ENCODE measurements around the gene AGO3. TPM values are rescaled to one million over a fixed set of nuclear protein-coding genes. Genes with fewer than 3 reads are reported as not detected.

The AGO3 gene
- total and polyA plus RNA-seq, 2 of the 13 experiments (the other 11 are each of a cell fraction or from before 2014, with no cell fraction given): 21.2 to 27.1 TPM

DNA sequence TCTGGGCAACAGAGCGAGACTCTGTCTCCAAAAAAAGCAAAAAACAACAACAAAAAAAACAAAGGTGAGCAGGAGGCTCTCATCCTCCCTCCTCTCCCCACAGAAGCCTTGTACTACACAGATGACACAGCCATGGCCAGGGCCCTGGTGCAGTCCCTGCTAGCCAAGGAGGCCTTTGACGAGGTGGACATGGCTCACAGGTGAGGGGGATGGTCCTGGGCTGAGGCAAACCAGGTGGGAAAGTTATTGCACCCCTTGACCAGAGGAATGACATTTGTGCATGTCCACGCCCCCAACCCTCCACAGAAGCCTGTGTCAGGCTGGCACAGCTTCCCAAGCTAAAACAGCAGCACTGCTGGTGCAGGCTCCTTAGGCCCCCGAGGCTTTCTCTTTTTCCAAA, 160.2 kb downstream of the AGO3 start:
- POLR2A ChIA-PET: no interaction called here
- Histone ChIP-seq H4K20me1 (ENCODE audit: insufficient read depth, low read length) (0 out of 2 replicates have a peak, but pooled peaks cover 3% of the 10 kb centered on the region), H2AFZ (ENCODE audit: low read length) (no peak overlapping the region), H3K36me3 (replicated peaks in 1 of 2; ENCODE audit: control insufficient read depth in 1 of 2, insufficient read depth in 2 of 2, low read length in 2 of 2) (peaks cover 35 to 50% of the 10 kb centered on the region in 2 experiments), H3K4me1 (ENCODE audit: insufficient read depth, low read length) (peaks cover 23% of the 10 kb centered on the region), H3K4me2 (ENCODE audit: low read depth, low read length) (0 out of 2 replicates have a peak overlapping the region, but pooled peaks have one; percentile 1), H3K9me3 (ENCODE audit: low read length) (no peaks in the 10 kb centered on the region), H3K27ac (ENCODE audit: extremely low read length, insufficient read depth, low read length) (no peak overlapping the region), H3K9ac (ENCODE audit: insufficient read depth, low read depth, low read length) (no peak overlapping the region), H3K79me2 (ENCODE audit: insufficient read depth, low read length) (peaks cover 21% of the 10 kb centered on the region), H3K27me3 (ENCODE audit: control insufficient read depth in 1 of 2, insufficient read depth in 2 of 2, low read length in 2 of 2) (no peaks in the 10 kb centered on the region; a peak in 1 of 5 replicates), H3K4me3 (replicated peaks in 1 of 3; ENCODE audit: insufficient read depth in 1 of 3, low read depth in 2 of 3, low read length in 3 of 3) (no peak overlapping the region)
- TF ChIP-seq ZNF142 (CRISPR knock-in tag; IDR thresholded peaks at IDR 0.05): no peak
- 0 out of 2 replicates have a peak, but pooled peaks have one; percentile 35 for TF ChIP-seq ZC3H13 (CRISPR knock-in tag; IDR thresholded peaks at IDR 0.05)
- DNase-seq (ENCODE audit: low spot score) (no peak), ATAC-seq (no peak), FAIRE-seq (no peak)
- no TSS peak for BruUV-seq (replicated peaks)
- 90% methylated on average over 3 of the region's 4 CpGs for WGBS (ENCODE audit: low lambda C conversion rate)
- CTCF ChIA-PET (ENCODE audit: low intra/inter-chr PET ratio, low total read pairs): no interaction called here
- intact Hi-C loops (cut with micrococcal nuclease; ENCODE audit: unreplicated experiment): no loop called here
- in situ Hi-C loops (cut with HindIII; ENCODE audit: extremely low pct_ligation_motif_present, low pct_unique_long_range_greater_than_20kb): no loop called here
